GM18873 (cell line): Measurements from ENCODE around the gene BIRC7.
"Not testable (repeated sequence)": the region's sequence is repeated elsewhere in the genome, so short reads cannot be mapped to it uniquely, and the experiment has no call there.

Experiments
- ATAC-seq: cut with Tn5 transposase; IDR thresholded peaks from one replicate; pipeline ENCODE4 v1.9.1; 2021; ENCODE audit warnings: mild to moderate bottlenecking, moderate library complexity, moderate number of reproducible peaks; ENCODE audit not compliant: unreplicated experiment, low FRiP score

BIRC7 gene

DNA sequence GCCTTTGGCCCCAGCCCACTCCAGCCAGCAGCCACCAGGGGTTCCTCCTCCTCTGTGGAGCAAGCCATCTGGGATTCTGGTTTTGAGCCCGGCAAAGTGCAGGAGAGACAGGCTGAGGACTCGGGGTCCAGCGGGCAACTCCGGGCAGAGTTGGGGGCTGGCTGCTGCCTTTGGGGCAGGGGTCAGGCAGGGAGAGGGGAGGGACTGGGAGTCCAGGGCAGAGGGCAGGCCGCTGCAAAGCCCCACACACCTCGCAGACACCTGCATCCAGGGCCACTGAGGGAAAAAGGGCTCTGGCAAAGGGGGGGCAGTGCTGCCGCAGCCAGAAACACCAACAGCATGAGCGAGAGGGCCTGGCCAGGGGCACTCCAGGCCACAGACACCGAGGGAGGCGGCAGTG, 8.8 kb downstream of the BIRC7 start:
- no peak for ATAC-seq

DNA sequence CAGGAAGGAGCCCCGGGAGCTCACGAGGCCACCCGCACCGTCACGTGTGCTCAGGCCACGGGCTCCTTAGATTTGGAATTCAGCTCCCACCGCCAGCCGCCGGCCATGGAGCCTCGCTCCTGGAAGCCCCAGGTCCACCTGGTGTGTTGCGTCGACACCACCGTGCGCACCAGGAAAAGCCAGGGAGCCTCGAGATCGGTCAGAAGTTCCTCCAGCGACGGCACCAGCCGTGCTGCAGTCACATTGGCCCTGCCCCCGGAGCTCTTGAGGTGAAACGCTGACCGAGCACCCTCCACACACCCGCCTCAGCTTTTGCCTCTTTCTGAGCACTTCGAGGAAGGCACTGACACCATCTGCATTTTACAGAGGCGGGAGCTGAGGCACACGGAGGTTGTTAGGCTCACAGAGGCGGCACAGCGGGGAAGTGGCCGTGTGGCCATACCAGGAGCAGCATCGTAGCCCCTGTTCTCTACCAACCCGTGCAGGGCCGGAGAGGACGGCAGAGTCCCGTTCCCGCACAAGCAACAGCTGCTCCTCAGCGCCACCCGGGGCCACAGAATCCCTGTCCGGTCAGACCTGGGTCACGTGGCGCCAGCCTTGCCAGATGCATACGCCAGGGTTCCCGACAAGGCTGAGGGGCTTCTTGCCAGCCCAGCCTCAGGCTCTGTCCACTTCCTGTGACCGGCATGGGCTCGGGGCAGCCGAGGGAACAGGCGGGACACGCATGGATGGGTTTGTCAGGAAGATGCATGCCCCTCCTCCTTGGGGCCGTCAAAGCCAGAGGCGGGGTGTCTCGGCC, 11.0 kb downstream of the BIRC7 start:
- ATAC-seq: no peak

DNA sequence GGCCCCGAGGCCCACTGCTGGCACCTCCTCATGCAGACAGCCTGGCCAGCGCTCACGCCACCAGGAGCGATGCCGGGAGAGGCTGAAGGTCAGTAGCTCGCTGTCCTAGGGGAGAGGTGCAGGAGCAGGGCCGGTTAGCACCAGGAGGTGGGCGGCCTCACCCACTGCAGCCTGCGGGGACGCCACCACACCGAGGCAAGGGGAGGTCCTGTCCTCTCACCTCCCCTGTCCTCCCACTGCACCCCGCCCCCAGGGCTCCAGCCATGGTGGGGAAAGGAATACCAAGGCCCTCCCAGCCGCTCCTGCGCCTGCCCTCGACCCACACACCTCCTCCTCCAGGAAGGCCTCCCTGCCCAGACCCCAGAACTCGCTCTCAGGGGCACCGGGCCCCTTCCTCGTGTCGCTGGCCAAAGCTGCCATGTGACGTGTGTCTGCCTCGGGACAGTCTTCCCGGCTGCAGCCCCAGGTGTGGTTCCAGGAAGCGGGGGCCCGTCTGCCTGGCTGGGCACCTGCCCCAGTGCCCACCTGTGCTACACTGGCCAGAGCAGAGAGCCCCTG, 12.0 kb downstream of the BIRC7 start:
- no peak for ATAC-seq

DNA sequence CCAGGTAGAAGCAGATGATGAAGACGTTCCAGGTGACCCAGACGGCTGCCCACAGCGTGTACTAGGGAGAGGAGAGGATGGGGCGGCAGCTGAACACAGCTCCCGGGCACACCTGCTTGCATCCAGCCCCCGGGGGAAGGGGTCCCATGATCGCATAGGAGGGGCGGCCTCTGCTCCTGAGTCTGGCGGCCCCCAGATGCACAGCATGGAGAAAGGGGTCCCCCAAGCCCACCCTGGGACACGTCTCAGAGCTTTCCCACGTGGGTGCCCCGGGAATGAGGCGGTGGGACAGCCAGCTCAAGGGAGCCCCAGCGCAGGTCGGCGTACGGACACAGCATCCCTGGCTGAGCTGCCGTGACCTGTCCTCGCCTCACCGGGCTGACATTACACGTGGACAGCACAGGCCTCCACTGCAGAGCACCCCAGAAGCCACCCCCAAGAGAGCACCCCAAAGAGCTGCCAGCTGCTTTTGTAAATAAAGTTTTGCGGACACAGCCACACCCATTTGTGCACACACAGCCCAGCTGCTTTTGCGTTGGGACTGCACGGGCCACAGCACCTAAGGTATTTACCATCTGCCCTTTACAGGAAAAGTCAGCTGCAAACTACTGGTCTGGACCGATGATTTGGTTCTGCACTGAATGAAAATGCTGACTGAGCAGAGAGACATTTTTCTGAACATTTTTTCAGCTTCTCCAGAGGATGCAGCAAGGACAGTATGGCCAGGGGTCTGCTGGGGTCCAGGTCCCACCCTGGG, 13.3 kb downstream of the BIRC7 start:
- no peak for ATAC-seq

DNA sequence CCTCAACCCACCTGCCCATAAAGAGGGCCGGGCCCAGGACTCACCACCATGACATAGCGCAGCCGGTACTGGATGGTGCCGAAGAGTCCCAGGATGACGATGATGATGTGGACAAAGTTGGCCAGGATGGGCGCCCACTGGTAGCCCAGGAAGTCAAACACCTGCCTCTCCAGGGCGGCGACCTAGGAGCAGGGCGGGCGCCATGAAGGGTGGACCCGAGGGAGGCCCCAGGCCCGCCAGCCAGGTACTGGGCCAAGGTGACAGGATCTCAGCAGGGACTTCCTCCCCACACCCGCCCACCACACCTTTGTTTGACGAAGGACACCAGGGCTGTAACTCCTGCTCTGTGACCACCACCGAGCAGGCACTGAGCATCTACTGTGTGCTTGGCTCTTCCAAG, 14.2 kb downstream of the BIRC7 start:
- ATAC-seq: no peak

DNA sequence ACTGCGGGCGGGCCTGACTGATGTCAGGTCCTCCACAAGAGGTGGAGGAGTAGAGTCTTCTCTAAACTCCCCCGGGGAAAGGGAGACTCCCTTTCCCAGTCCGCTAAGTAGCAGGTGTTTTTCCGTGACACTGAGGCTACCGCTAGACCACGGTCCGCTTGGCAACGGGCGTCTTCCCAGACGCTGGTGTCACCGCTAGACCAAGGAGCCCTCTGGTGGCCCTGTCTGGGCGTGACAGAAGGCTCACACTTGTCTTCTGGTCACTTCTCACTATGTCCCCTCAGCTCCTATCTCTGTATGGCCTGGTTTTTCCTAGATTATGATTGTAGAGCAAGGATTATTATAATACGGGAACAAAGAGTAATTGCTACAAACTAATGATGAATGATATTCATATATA, 15.6 kb downstream of the BIRC7 start:
- ATAC-seq: not testable (repeated sequence)

DNA sequence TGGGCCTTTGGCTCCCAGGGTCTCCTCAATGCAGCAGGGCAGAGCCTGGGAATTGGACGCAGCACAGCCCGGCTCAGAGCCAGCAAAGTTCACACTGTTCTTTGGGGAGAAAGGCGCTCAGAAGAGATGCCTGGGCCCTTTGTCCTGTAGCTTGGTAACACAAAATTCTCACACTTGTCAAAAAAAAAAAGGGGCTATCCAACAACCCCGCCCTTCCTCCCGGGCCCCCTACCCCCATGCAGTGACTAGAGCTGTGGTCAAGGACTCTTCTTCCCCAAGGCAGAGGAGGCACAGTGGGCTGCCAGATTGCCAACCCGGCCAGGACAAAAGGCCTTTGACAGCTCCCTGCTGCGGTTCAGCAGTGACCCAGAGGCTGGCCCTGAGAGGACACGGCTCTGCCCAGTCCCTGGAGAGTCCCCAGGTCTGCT, 16.6 kb downstream of the BIRC7 start:
- no peak for ATAC-seq

DNA sequence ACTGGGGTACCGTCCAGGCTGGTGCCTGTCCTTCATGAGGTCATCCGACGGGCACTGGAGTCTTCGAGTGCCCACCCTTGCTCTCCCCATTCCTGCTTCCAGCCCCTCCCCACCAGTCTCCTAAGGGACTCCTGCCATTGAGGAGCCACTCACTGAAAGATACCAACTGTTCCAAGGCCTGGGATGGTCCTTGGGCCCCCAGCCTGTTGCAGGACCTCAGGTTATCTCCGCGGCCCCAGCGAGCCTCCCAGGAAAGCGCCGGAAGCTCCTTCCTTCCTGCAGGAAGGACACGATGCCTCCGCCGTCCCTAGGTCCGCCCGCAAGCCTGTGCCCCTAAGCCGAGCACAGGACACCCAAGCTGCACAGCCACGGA, 17.3 kb downstream of the BIRC7 start:
- no peak for ATAC-seq

DNA sequence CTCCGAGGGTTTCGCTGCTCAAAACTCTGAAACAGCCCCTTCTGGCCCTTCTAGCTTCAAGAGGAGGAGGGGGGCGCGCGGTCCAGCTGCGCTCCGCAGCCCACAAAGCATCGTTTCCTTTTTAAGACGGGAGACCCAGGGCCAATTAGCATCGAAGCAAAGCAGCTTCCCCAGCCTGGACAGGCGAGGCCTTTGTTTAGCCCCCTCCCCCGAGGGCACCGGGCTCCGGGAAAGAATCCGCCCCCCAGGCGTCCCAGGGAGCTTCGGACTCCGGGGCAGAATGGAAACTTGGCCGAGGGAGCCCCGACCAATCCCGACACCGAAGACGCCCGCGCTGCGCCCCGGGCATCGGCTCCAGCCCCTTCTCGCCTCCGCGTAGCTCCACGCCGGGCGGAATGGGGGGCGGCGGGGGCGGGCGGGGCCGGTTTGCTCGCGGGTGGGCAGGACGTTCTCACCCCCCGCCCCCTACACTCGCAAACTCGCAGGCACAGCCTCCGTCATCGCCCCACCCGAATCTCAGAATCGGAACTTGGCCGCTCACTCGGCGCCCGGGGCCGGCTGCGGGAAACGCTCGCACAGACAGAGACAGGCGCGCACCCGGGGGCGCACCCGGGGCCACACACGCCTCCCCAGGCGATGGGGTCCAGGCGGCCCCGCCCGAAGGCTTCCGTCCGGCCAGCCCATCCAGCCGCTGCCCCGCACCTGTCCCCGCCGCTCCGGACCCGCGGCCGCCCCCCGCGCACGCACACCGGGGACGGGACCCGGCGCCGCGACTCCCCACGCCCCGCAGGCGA, 17.9 kb downstream of the BIRC7 start:
- ATAC-seq: no peak

DNA sequence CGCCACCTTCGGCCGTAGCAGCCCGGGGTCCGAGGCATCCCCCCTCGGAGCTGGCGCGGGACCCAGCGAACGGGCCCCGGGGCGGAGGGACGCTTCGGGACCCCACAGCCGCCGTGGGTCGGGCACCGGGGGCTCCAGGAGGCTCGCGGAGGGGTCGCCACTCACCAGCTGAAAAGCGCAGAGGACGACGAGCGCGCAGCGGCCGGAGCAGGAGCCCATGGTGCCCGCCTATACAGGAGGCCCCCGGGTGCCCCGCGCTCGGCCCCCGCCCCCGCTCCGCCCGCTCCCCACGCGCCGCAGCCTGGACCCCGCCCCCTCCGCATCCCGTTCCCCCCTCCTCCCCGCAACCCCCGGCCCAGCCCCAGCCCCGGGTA, 18.5 kb downstream of the BIRC7 start, which contains the start of gene NKAIN4:
Gene NKAIN4 (minus strand): TSS at position 232 of the 374 bp plus-strand sequence. CDS start 13 bp downstream, at position 219.
- no peak for ATAC-seq

DNA sequence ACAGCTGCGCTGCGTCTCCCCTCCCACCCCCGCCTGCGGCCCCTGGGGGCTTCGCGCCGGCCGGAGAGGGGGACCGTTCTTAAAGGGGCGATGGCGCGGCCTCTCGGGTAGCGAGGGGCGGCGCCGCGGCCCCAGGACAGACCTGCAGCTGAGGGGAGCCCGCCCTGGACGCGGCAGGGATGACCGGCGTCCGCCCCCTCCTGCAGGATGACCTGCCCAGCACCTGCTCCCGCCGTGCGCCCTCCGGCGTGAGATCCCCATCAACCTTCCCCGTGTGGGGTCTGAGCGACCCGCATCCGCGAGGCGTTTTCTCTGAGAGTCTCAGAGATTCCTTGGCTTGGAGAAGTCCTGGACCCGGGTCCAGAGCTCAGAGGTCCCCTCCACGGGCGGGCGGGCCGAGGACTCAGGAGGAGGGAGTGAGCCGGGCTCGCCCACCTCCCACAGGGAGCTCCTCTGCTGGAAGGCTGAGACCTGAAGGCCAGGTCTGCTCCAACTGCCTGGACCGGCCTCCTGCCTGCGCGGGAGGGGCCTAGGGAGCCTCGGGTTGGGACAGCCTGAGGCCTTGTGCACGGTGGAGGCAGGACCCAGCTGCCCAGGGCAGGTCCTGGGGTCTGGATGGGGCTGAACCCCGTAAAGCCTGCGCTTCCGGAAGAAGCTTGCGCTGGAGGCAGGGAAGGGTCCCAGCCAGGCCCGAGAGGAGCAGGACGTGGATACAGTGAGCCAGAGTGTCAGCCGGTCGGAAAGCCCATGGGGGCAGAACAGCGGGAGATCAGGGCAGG, 19.1 kb downstream of the BIRC7 start:
- ATAC-seq: no peak

DNA sequence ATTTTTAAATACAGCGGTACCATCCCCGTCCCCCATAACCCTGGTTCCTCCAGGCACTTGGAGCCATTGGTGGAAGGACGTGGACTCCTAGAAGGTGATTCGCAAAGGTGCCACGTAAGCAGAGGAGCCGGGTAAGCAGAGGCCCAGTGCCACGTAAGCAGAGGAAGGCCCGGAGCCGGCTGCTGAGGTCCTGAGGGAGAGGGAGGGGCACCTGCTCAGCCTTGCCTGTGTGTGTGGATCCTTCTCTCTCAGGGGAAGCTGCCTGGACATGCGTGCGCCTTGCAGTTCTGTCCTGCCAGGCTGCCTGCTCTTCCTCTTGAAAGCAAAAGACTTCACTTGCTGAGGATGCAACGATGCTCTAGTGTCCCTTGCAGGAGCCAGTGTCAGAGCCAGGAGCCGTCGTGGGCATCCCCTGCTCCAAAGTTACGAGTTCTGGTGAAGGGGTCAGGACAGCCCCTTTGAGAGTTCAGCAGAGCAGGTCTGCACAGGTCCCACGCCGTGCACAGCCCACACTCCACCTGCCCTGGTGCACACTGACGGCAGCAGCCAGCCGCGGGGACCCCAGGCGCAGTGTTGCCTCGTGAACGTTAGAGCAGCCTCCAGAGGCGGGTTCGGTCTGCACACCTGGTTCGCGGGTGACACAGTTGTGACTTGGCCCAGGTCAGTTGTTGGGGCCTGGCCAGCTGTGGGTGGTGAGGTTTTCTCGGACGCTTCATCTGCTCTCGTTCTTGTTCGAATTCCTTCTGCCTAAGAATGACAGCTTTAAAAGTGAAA, 20.4 kb downstream of the BIRC7 start:
- no peak for ATAC-seq

DNA sequence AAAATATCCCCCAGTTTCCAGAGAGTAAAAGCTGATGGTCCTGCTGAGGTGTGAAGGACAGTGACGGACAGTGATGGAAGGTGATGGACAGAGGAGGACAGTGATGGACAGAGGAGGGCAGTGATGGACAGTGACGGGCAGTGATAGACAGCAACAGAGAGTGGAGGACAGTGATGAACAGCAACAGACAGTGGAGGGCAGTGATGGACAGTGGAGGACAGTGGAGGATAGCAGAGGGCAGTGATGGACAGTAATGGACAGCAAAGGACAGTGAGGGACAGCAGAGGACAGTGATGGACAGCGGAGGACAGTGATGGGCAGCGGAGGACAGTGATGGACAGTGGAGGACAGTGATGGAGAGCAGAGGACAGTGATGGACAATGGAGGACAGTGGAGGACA, 21.2 kb downstream of the BIRC7 start:
- ATAC-seq: no peak

DNA sequence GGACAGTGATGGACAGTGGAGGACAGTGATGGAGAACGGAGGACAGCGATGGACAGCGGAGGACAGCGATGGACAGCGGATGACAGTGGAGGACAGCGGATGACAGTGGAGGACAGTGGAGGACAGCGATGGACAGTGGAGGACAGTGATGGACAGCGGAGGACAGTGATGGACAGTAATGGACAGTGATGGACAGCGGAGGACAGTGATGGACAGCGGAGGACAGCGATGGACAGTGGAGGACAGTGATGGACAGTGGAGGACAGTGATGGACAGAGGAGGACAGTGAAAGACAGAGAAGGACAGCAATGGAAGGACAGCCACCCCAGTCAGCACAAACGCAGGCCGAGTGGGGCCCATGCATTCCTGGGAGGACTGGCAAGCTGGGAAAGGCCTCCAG, 21.9 kb downstream of the BIRC7 start:
- no peak for ATAC-seq

DNA sequence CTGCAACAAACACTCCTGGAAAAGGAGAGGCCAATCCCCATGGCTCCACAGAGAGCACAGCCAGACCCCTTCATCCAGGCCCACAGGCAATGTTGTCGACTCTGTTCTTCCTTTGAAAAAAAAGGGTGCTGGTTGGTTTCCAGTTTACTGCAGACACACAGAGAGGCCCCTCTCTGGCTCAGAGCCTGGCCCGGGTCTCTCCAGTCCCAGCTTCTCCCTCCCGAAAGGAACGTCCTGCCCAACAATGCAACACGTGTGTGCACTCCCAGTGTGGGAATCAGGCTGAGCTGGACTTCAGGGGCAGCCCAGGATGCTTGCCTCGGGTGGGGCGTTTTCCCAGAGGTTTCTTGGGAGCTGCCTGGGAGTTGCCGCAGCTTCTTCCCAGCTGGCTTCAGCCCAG, 23.1 kb downstream of the BIRC7 start:
- no peak for ATAC-seq

DNA sequence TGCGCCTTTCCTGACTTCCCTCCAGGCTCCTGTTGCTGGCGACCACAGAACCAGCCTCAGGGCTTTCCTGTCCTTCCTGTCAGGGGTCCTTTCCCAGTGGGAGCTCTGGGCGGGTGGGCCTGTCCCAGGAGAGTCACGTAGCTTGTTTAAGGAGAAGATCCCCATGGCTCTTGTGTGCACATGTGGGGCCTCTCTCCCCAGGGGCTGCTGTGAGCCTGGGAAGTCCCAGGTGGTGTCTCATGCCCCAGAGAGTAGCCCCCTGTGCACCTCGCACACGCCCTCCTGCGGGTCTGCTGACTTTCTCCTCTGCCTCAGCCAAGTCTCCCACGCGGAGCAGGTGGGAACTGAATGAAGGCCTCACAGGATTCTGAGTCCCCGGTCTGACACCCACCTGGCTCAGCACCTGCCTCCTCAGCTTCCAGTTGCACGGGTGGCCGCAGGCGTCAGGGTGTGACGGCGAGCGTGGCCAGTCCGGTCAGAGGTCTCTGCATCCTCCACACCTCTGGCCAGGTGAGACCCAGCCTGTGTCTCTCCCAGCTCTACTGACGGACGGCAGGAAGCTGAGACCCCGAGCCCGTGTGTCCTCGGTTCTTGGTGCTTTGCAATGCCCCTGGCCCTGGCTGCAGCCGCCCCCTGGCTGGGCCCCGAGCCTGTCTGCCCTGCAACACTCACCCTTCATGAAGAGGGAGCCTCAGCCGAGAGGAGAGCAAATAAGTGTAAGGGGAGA, 24.2 kb downstream of the BIRC7 start:
- no peak for ATAC-seq

DNA sequence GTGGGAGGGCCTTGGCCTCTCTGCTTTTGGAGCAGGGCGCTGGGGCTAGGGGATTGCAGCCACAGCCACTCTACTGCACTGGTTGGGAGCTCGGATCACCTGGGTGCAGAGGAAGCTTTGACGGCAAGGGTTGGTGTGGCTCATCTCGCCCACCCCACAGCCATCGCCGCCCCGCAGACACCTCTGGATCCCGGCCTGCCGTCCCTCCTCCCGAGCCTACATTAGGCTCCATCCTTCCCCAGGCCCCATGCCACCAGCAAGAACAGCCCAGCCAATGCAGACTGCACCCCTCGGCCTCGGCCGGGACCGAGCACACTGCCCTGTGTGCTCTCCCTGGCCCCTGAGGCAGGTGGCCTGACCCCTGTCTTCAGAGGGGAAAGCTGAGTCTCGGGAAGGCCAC, 24.8 kb downstream of the BIRC7 start:
- no peak for ATAC-seq

DNA sequence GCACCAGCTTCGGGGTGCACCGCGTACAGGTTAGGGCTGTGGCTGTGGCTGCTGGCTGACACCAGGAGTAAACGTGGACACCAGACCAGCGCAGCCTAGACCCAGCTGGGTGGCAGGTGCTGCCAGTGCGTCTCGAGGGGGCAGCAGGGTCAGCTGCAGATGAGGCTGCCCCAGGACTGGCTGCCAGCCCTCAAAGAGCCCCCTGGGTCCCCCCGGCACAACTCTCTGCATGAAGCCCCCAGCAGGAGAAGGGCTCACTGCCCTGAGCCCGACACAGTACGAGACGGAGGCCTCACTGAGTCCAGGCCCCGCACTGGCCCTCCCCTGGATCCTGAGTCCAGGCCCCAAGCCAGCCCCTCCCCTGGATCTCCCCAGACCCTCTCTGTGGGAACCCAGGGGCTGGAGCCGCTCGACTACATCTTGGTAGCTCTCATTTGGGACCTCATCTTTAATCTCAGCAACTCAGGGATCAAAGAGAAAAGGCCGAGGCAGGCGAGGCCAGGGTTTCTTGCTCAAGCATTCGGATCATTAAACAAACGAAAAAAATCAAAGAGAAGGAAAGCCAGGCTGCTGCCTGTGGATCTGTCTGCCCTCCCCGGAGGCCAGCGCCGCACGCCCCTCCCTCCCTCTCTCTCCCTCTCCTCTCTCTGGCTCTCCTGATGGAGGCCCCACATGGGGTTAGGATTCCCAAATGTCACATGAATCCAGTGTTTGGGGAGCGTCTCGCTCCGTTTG, 25.5 kb downstream of the BIRC7 start:
- ATAC-seq: no peak
